ENCODE measurements around the gene OPN3. TPM values are rescaled to one million over a fixed set of nuclear protein-coding genes. Genes with fewer than 3 reads are reported as not detected.
A peak's percentile ranks its signal among the peaks of the same experiment; 100 is the strongest.

OPN3 gene
- total RNA-seq, 1 donor from 2014 or later, result 32.1 TPM

DNA sequence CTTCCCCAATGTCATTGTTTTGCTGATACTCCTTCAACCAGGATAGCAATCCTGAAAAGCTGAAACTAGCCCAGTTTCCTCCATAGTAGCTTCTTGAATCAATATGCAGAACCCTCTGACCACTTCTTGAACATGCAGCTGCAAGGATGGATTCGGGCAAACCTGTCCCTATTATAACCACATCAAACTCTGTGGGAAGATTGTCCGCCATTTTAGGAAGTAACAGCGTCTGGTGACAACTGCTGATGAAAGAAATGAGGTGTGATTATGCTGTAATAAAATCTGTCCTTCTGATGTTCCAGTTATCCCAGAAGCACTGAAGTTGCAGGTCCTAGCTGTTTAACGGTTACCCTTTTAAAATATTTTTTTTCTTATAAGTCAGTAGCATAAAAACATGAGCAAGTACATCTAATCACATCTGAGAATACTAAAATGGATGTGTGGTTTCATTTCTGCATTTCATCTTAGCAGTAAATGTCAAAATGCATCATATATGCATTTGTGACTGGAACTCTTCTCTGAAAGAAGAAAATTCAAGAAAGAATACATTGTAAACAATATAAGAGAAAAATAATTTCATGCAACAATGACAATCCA is 4.5 kb downstream of the OPN3 start:
- Mint-ChIP-seq H3K36me3 (ENCODE audit: low read depth) (peaks cover 46% of the 10 kb centered on the region), H3K27ac (peak overlapping the region; percentile 83), H3K27me3 (no peaks in the 10 kb centered on the region), H3K4me3 (peak overlapping the region; percentile 65), H3K9me3 (no peaks in the 10 kb centered on the region), H3K4me1 (peaks cover 70% of the 10 kb centered on the region)
- ATAC-seq (ENCODE audit: low read depth), result no peak
- no peak for DNase-seq
- TF ChIP-seq, protein P1, sequence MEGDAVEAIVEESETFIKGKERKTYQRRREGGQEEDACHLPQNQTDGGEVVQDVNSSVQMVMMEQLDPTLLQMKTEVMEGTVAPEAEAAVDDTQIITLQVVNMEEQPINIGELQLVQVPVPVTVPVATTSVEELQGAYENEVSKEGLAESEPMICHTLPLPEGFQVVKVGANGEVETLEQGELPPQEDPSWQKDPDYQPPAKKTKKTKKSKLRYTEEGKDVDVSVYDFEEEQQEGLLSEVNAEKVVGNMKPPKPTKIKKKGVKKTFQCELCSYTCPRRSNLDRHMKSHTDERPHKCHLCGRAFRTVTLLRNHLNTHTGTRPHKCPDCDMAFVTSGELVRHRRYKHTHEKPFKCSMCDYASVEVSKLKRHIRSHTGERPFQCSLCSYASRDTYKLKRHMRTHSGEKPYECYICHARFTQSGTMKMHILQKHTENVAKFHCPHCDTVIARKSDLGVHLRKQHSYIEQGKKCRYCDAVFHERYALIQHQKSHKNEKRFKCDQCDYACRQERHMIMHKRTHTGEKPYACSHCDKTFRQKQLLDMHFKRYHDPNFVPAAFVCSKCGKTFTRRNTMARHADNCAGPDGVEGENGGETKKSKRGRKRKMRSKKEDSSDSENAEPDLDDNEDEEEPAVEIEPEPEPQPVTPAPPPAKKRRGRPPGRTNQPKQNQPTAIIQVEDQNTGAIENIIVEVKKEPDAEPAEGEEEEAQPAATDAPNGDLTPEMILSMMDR (IDR thresholded peaks at IDR 0.05), result no peak
- intact Hi-C loops (cut with micrococcal nuclease), result loop anchor here (5.0 kb wide), 2 partner anchors 33 to 1622 kb away; partner anchors contain the start of genes CEP170 and SDCCAG8
- ChIA-PET CTCF (interaction anchor here (1.4 kb wide), 1 partner anchor 25 kb away, joined by 7 read pairs; no protein-coding TSS in a partner anchor), POLR2A (interaction anchor here (1.2 to 1.6 kb wide), 2 partner anchors 25 to 116 kb away, joined by 3 read pairs; partner anchors contain the start of gene FH)

DNA sequence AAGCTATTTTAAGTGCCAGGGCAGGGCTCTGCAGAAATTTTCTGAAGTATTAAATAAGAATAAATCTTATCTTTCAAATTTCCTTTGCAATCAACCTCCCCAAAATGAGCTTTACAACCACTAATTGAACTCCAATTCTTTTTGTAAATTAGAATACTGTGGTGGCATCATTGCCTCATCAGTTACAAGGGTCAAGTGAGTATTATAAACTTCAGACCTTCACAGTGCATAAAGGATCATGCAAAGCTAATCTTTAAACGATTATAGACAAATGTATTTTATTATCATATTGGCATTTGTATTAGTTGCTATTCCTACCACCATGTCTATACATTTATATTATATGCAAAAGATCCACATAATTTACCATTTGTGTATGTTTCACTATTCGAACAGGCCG is 7.2 kb downstream of the OPN3 start:
- Mint-ChIP-seq H3K4me3 (no peak overlapping the region), H3K36me3 (ENCODE audit: low read depth) (peaks cover 36% of the 10 kb centered on the region), H3K27ac (no peak overlapping the region), H3K4me1 (peaks cover 76% of the 10 kb centered on the region), H3K27me3 (no peaks in the 10 kb centered on the region), H3K9me3 (no peaks in the 10 kb centered on the region)
- TF ChIP-seq, protein P1 (IDR thresholded peaks at IDR 0.05), result no peak
- ChIA-PET POLR2A (no interaction called here), CTCF (interaction anchor here (1.8 kb wide), 1 partner anchor 22 kb away, joined by 8 read pairs; no protein-coding TSS in a partner anchor)
- intact Hi-C loops (cut with micrococcal nuclease), result no loop called here
- no peak for DNase-seq
- no peak for ATAC-seq (ENCODE audit: low read depth)

DNA sequence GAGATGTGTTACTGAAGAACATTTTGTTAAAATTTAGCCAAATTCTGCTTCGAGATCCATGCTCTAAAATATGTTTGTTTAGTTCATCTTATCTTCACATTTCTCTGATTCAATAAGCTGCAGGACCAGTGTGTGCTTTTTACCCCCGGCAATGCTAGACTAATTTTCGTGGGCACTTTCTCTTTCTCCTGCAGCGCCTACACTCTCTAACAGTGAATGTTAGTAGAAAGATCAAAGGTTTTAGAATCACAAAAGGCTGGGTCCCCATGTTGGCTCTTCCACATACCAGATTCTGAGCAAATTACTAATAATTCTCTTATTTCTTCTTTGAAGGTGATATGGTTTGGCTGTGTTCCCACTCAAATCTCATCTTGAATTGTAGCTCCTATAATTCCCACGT is 8.5 kb downstream of the OPN3 start:
- H3K27ac Mint-ChIP-seq, result no peak overlapping the region
- ATAC-seq (ENCODE audit: low read depth) (no peak), DNase-seq (no peak)
- no peaks in the 10 kb centered on the region for H3K27me3 Mint-ChIP-seq
- TF ChIP-seq, protein P1 (IDR thresholded peaks at IDR 0.05), result no peak
- ChIA-PET POLR2A (interaction anchor here (0.5 kb wide), 1 partner anchor 103 kb away, joined by 3 read pairs; no protein-coding TSS in a partner anchor), CTCF (no interaction called here)
- peaks cover 36% of the 10 kb centered on the region for H3K36me3 Mint-ChIP-seq (ENCODE audit: low read depth)
- no peaks in the 10 kb centered on the region for H3K9me3 Mint-ChIP-seq
- H3K4me1 Mint-ChIP-seq, result peaks cover 72% of the 10 kb centered on the region
- intact Hi-C loops (cut with micrococcal nuclease), result no loop called here
- H3K4me3 Mint-ChIP-seq, result no peak overlapping the region

DNA sequence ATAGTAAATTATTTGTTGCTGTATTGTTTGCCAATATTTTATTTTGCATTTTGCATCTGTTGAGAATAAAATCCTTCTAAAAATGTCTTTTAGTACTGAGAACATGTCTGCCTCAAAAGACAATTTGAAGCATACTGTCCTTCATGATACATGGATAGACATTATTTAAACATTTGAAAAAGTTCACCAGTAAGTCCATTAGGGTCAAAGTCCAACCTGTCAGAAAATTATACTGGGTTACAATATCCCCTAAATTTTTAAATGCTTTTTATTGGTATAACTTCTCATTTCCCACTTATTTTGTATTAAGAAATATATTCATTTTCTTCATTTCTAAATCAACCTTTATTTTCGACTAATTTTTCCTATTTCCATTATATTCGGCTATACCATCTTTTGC is 9.3 kb downstream of the OPN3 start:
- CTCF ChIA-PET, result no interaction called here
- ATAC-seq (ENCODE audit: low read depth), result no peak
- no peak for DNase-seq
- intact Hi-C loops (cut with micrococcal nuclease), result no loop called here
- Mint-ChIP-seq H3K27me3 (no peaks in the 10 kb centered on the region), H3K27ac (no peak overlapping the region), H3K4me3 (no peak overlapping the region), H3K36me3 (ENCODE audit: low read depth) (peaks cover 37% of the 10 kb centered on the region), H3K9me3 (no peaks in the 10 kb centered on the region), H3K4me1 (peaks cover 68% of the 10 kb centered on the region)
- POLR2A ChIA-PET, result no interaction called here
- TF ChIP-seq, protein P1 (IDR thresholded peaks at IDR 0.05), result no peak

DNA sequence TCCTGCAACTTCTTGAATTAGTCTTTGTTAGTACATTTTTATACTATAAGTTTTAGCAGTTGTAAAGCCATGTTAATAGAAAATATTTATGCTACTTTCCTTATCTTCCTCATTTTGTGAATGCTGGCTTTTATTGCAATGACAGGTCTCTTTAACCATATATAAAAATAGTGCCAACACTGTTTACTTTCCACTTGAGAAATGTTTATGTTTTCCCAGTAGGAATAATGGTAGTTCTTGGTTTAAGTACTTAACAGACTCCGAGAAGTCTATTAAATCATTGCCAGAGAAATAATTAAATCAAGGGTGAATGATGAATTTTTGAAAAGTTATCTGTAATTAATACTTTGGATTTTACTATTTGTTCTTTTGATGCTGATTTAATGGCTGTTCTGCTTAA is 9.7 kb downstream of the OPN3 start:
- ChIA-PET POLR2A (interaction anchor here (1.0 to 1.9 kb wide), 2 partner anchors 9 to 98 kb away, joined by 3 to 4 read pairs; partner anchors contain the start of gene KMO), CTCF (interaction anchor here (1.2 to 2.0 kb wide), 2 partner anchors 19 to 79 kb away, joined by 3 to 7 read pairs; no protein-coding TSS in a partner anchor)
- Mint-ChIP-seq H3K4me3 (no peak overlapping the region), H3K4me1 (peaks cover 63% of the 10 kb centered on the region), H3K27ac (no peak overlapping the region), H3K27me3 (no peaks in the 10 kb centered on the region), H3K36me3 (ENCODE audit: low read depth) (peaks cover 39% of the 10 kb centered on the region), H3K9me3 (no peaks in the 10 kb centered on the region)
- DNase-seq, result no peak
- TF ChIP-seq, protein P1 (IDR thresholded peaks at IDR 0.05), result no peak
- ATAC-seq (ENCODE audit: low read depth), result no peak
- intact Hi-C loops (cut with micrococcal nuclease), result no loop called here
